HFF-Myc (cell line): ENCODE data around the gene TRIM17.

ENCODE experiments used
- DNase-seq: peaks from one replicate; pipeline ENCODE4 v3.0.0-alpha.2; 2011; ENCODE audit warnings: low read depth; ENCODE audit errors: extremely low read depth
- H3K4me3 ChIP-seq: replicated peaks from 2 replicates; pipeline ENCODE4 v1.5.1; 2011; ENCODE audit warnings: low read depth, mild to moderate bottlenecking, control low read depth, low read length
- CTCF ChIP-seq: IDR thresholded peaks from 2 replicates; pipeline ENCODE4 v1.5.1; 2012; ENCODE audit warnings: mild to moderate bottlenecking, low read depth, low read length, control low read depth; ENCODE audit errors: missing control alignments

The TRIM17 gene

GRCh38 chr1:228417061-228417460, 400 bp upstream of the TRIM17 start:
- no peak for TF ChIP-seq CTCF
- H3K4me3 ChIP-seq: no peak overlapping the region
- DNase-seq: no peak

- DNase-seq: no peak
- peak overlapping the region; percentile 38 for H3K4me3 ChIP-seq
- TF ChIP-seq CTCF: no peak
Measured at GRCh38 chr1:228415853-228416216, 826 bp downstream of the TRIM17 start.

GRCh38 chr1:228415221-228415620, 1.4 kb downstream of the TRIM17 start:
- TF ChIP-seq CTCF: no peak
- H3K4me3 ChIP-seq: no peak overlapping the region
- no peak for DNase-seq

- DNase-seq: no peak
- H3K4me3 ChIP-seq: no peak overlapping the region
- no peak for TF ChIP-seq CTCF
Measured at GRCh38 chr1:228414511-228415211, 2.0 kb downstream of the TRIM17 start.

- H3K4me3 ChIP-seq: no peak overlapping the region
- no peak for TF ChIP-seq CTCF
- DNase-seq: no peak
Measured at GRCh38 chr1:228413241-228414010, 3.2 kb downstream of the TRIM17 start.

- H3K4me3 ChIP-seq: no peak overlapping the region
- no peak for DNase-seq
- no peak for TF ChIP-seq CTCF
Measured at GRCh38 chr1:228411548-228412430, 4.9 kb downstream of the TRIM17 start.
